ENCODE data around the gene LRRC36. TPM values are rescaled to one million over a fixed set of nuclear protein-coding genes. Genes with fewer than 3 reads are reported as not detected.

Gene LRRC36
- total and polyA plus RNA-seq, 2 of the 8 experiments (the other 6 are each of a cell fraction or from before 2014, with no cell fraction given) = 0.15 TPM; not detected in 1

DNA sequence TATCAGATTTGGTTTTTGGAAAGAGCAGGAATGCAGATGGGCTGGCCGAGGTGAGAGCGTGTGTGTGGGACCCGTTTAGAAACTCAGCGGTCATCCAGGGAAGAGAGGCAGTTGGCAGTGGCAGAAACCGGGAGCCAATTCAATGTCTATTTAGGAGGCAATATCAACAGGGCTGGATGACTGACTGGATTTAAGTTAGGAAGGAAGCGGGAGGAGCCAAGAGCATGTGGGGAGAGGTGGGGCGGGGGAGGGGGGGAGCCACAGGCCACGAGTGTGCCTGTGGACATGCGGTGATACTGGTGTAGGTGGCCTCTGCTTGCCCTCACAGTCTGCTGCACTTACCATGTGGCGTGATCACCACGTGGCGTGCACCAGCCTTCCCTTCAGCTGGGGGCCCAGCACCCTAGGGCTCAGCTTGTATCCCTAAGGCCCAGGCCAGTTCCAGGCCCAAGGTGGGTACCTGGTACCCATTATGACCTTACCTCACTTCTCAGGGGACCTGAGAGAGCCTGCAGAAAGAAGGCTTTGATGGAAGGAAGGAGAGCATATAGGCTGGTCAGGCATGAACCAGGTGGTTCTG, 77.5 kb downstream of the LRRC36 start:
- H2BK12ac ChIP-seq (ENCODE audit: low read depth, low read length) = peak overlapping the region; percentile 56; the same call in 1 of the 2 replicates
- FAIRE-seq = no peak
- H2AFZ ChIP-seq (ENCODE audit: low read length) = no peak overlapping the region
- no peaks in the 10 kb centered on the region for H3K36me3 ChIP-seq (ENCODE audit: control insufficient read depth in 2 of 4, insufficient read depth in 4 of 4, low read length in 3 of 4)
- ChIA-PET CTCF (ENCODE audit: partially characterized antibody) (interaction anchor here (1.0 to 32.4 kb wide), 4 partner anchors 11 to 60 kb away, joined by 4 to 476 read pairs (median 12); partner anchors contain the start of genes TPPP3 and ZDHHC1), POLR2A (ENCODE audit: partially characterized antibody) (no interaction called here)
- H4K20me1 ChIP-seq (replicated peaks in 1 of 2; ENCODE audit: control insufficient read depth in 1 of 2, insufficient read depth in 2 of 2, low read length in 2 of 2) = no peaks in the 10 kb centered on the region
- H2BK15ac ChIP-seq (ENCODE audit: low read length) = peak overlapping the region; percentile 50; the same call in 1 of the 2 replicates
- peak overlapping the region; percentile 1 for H3K4ac ChIP-seq (replicated peaks; ENCODE audit: insufficient read length, low read depth, low read length)
- H3K4me3 ChIP-seq (ENCODE audit: extremely low read depth in 1 of 4, insufficient read depth in 2 of 4, low read depth in 3 of 4, low read length in 4 of 4) = no peak overlapping the region
- H4K5ac ChIP-seq (ENCODE audit: insufficient read length, low read depth, low read length) = no peak overlapping the region
- H2BK5ac ChIP-seq (ENCODE audit: low read depth, low read length) = no peak overlapping the region
- H4K91ac ChIP-seq (replicated peaks; ENCODE audit: insufficient read length, low read length) = peak overlapping the region; percentile 81
- peaks cover 2% of the 10 kb centered on the region; the same call in 1 of the 2 replicates for H3K23me2 ChIP-seq (ENCODE audit: low read depth, low read length)
- no peak overlapping the region for H3K56ac ChIP-seq (replicated peaks; ENCODE audit: insufficient read length, low read depth, low read length)
- H3K27me3 ChIP-seq (replicated peaks in 1 of 4; ENCODE audit: control insufficient read depth in 3 of 4, extremely low read depth in 1 of 4, insufficient read depth in 3 of 4, low read length in 3 of 4) = peaks cover 0 to under 1% (median under 1%) of the 10 kb centered on the region in 4 experiments; a peak in 3 of 7 replicates
- H3K23ac ChIP-seq (ENCODE audit: insufficient read length) = no peak overlapping the region
- H3K79me2 ChIP-seq (ENCODE audit: control insufficient read depth in 1 of 2, insufficient read depth in 2 of 2, low read length in 2 of 2) = no peaks in the 10 kb centered on the region
- no peak overlapping the region for H3K4me2 ChIP-seq (ENCODE audit: insufficient read depth in 1 of 2, low read depth in 2 of 2, low read length in 2 of 2)
- H3K79me1 ChIP-seq (ENCODE audit: low read depth, low read length) = no peaks in the 10 kb centered on the region
- no peak overlapping the region for H3K18ac ChIP-seq (ENCODE audit: extremely low read depth, low read length)
- H2BK20ac ChIP-seq (ENCODE audit: low read length) = 0 out of 2 replicates have a peak overlapping the region, but pooled peaks have one; percentile 21
- peaks cover 0 to 24% (median 12%) of the 10 kb centered on the region in 4 experiments; a peak in 5 of 7 replicates for H3K4me1 ChIP-seq (replicated peaks in 1 of 4; ENCODE audit: control insufficient read depth in 3 of 4, insufficient read depth in 4 of 4, low read length in 3 of 4)
- no peaks in the 10 kb centered on the region for H3K9me3 ChIP-seq (ENCODE audit: insufficient read depth in 2 of 2, low read depth in 1 of 2, low read length in 1 of 2)
- WGBS, 2 experiments (ENCODE audit: extremely low coverage in 1 of 2, insufficient coverage in 1 of 2, insufficient read length in 1 of 2, insufficient replicate concordance in 2 of 2, low coverage in 1 of 2, low lambda C conversion rate in 2 of 2, missing lambda C conversion rate in 1 of 2) = 83% methylated on average over 9 of the region's 12 CpGs; no CpG with 5 or more reads in 1 of the 2 experiments
- no peak overlapping the region for H3K27ac ChIP-seq (ENCODE audit: low read depth, low read length)
- H2AK5ac ChIP-seq (ENCODE audit: low read depth, low read length) = no peak overlapping the region
- no peak overlapping the region; the same call in 1 of the 2 replicates for H4K8ac ChIP-seq (ENCODE audit: extremely low read depth, insufficient read depth, low read length)
- H2BK120ac ChIP-seq (replicated peaks; ENCODE audit: low read depth, low read length) = no peak overlapping the region
- H3K14ac ChIP-seq (ENCODE audit: insufficient read length) = no peak overlapping the region
- DNase-seq (ENCODE audit: low read depth in 1 of 2, low spot score in 2 of 2) = no peak
- H3K9ac ChIP-seq (replicated peaks in 1 of 4; ENCODE audit: extremely low read depth in 1 of 4, low read depth in 3 of 4, low read length in 3 of 4) = no peak overlapping the region
- TF ChIP-seq BRCA1 (IDR thresholded peaks at IDR 0.05; ENCODE audit: low read depth, low read length) (no peak), JUND (IDR thresholded peaks at IDR 0.05; ENCODE audit: low read length) (no peak), ASH2L (IDR thresholded peaks at IDR 0.05; ENCODE audit: low read length) (no peak), YY1 (IDR thresholded peaks at IDR 0.05; ENCODE audit: low read depth, low read length) (no peak), CBX5 (IDR thresholded peaks at IDR 0.05; ENCODE audit: low read depth, low read length) (no peak), KDM5A (IDR thresholded peaks at IDR 0.05; ENCODE audit: low read length) (no peak), EGR1 (IDR thresholded peaks at IDR 0.05; ENCODE audit: borderline replicate concordance, low read depth, low read length) (no peak), RFX5 (IDR thresholded peaks at IDR 0.05; ENCODE audit: borderline replicate concordance, low read depth, low read length) (no peak), BACH1 (IDR thresholded peaks at IDR 0.05; ENCODE audit: low read length) (no peak), SAP30 (IDR thresholded peaks at IDR 0.05; ENCODE audit: insufficient read depth, insufficient replicate concordance, low read length) (no peak), CBX8 (IDR thresholded peaks at IDR 0.05; ENCODE audit: borderline replicate concordance, low read depth, low read length) (no peak), SP1 (IDR thresholded peaks at IDR 0.05; ENCODE audit: low read depth, low read length) (no peak), POLR2A (IDR thresholded peaks at IDR 0.05; ENCODE audit: control extremely low read depth in 1 of 2, low read depth in 2 of 2, low read length in 2 of 2) (no peak), RAD21 (IDR thresholded peaks at IDR 0.05 in 1 of 2, conservative IDR thresholded peaks at IDR 0.05 in 1 of 2; ENCODE audit: low read depth in 2 of 2, low read length in 2 of 2) (no peak)
